Measurements from ENCODE around the gene CEP72.

The CEP72 gene

GRCh38 chr5:643811-644271, 31.7 kb downstream of the CEP72 start:
- DNase-seq: no peak
- in situ Hi-C loops (cut with HindIII; ENCODE audit: low pct_ligation_motif_present, low pct_unique_long_range_greater_than_20kb, low sequenced_read_pairs): no loop called here

DNA sequence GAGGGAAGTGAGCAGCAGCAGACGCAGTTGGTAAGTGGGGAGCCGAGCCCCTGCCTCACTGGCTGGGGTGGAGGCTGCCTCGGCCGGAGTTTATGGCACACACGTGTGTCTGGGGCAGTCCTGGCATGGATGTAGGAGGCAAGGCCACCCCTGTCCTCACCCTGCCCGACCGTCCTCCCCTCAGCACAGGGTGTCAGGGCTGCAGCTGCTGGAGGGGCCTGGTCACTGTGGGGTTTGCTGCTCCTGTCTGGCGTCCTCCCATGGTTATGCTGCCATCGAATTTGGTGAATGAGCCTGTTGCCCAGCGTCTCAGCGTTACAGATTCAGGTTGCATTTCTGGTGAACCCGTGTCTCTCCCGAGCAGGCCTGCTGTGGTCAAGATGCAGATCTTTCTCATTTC, 32.4 kb downstream of the CEP72 start:
- in situ Hi-C loops (cut with HindIII; ENCODE audit: low pct_ligation_motif_present, low pct_unique_long_range_greater_than_20kb, low sequenced_read_pairs): no loop called here
- no peak for DNase-seq

DNA sequence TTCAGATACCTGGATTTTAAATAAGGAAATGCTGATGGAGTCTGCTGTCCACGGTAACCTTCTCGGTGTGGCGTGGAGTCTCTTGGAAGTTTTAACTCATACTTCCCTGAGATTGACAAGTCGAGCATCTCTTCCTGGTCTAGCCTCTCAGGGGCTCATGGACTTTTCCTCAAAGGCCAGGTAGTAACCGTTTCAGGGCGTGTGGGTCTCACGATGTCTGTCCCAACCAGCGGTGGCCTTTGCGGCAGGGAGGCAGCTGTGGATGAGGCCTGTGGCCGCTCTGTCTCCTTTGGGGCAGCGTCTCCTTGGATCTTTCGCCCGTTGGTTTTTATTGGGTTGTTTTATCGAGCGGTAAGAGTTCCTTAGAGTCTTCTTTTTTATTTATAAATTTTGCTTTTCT, 32.8 kb downstream of the CEP72 start:
- in situ Hi-C loops (cut with HindIII; ENCODE audit: low pct_ligation_motif_present, low pct_unique_long_range_greater_than_20kb, low sequenced_read_pairs): no loop called here

DNA sequence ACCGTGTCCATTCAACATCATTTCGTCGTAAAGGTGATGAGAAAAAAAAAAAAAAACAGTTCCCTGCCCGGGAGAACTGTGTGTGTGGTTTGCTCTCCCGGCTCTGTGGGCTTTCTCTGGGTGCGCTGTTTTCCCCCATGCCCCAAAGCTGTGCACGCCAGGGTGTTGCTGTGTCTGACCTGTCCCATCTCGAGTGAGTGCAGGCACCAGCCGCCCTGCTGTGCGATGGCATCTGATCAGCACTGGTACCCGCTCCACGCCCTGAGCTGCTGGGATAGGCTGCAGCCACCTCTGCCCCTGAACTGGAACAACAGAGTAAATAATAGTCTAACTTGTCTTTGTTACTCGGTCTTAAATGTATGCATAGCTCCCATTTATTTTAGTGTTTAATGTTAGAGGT, 33.3 kb downstream of the CEP72 start:
- DNase-seq: no peak
- in situ Hi-C loops (cut with HindIII; ENCODE audit: low pct_ligation_motif_present, low pct_unique_long_range_greater_than_20kb, low sequenced_read_pairs): no loop called here

More for the DNA sequence above, 32.8 kb downstream of the CEP72 start:
- DNase-seq: no peak

GRCh38 chr5:646396-647201, 34.5 kb downstream of the CEP72 start:
- in situ Hi-C loops (cut with HindIII; ENCODE audit: low pct_ligation_motif_present, low pct_unique_long_range_greater_than_20kb, low sequenced_read_pairs): no loop called here
- no peak for DNase-seq

- DNase-seq: no peak
- in situ Hi-C loops (cut with HindIII; ENCODE audit: low pct_ligation_motif_present, low pct_unique_long_range_greater_than_20kb, low sequenced_read_pairs): no loop called here
Observed at GRCh38 chr5:647311-647710, 35.2 kb downstream of the CEP72 start.

GRCh38 chr5:647727-648126, 35.6 kb downstream of the CEP72 start:
- in situ Hi-C loops (cut with HindIII; ENCODE audit: low pct_ligation_motif_present, low pct_unique_long_range_greater_than_20kb, low sequenced_read_pairs): no loop called here
- DNase-seq: no peak

- in situ Hi-C loops (cut with HindIII; ENCODE audit: low pct_ligation_motif_present, low pct_unique_long_range_greater_than_20kb, low sequenced_read_pairs): no loop called here
- DNase-seq: no peak
Observed at GRCh38 chr5:651296-652022, 39.3 kb downstream of the CEP72 start.

- in situ Hi-C loops (cut with HindIII; ENCODE audit: low pct_ligation_motif_present, low pct_unique_long_range_greater_than_20kb, low sequenced_read_pairs): no loop called here
- DNase-seq: no peak
Observed at GRCh38 chr5:652023-652515, 39.9 kb downstream of the CEP72 start.

DNA sequence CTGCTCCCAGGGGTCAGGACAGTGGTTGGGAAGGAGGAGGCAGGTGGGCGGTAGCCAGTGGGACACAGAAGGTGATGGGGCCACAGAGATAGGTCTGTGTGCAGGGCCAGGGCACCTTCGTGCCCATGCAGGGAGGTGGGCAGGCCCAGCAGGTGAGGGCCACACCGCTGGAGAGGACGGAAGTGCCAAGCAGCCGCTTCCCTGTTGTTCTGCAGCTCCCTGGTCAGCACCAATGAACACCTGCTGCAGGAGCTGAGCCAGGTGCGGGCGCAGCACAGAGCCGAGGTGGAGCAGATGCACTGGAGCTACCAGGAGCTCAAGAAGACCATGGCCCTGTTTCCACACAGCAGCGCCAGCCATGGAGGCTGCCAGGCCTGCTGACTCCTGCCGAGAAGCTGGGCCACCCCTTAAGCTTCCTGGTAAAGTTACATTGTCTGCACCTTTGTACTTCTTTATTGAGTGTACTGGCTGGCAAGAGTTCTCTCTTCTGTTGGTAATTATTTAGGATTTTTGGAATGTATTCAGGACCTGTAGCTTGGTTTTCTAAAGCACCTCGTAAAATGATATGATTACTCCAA, 40.7 kb downstream of the CEP72 start:
- DNase-seq: no peak
- in situ Hi-C loops (cut with HindIII; ENCODE audit: low pct_ligation_motif_present, low pct_unique_long_range_greater_than_20kb, low sequenced_read_pairs): no loop called here

GRCh38 chr5:654071-654778, 42.1 kb downstream of the CEP72 start:
- no peak for DNase-seq
- in situ Hi-C loops (cut with HindIII; ENCODE audit: low pct_ligation_motif_present, low pct_unique_long_range_greater_than_20kb, low sequenced_read_pairs): no loop called here

DNA sequence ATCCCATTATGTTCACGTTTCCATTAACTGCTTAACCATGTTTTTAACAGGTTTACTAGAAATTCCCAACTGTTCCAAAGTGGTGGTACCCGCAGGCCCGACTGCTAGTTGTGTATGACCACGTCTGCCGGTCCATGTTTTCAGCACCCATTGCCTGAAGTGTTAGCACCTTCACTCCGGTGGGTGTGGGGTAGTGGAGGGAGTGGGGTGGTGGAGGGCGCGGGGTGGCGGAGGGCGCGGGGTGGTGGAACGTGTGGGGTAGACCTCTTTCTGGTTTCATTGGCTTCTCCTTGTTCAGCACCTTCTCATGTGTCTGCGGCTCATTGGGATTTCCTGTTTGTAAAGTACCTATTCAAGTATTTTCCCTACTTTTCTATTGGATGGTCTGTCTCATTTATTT, 43.3 kb downstream of the CEP72 start:
- no peak for DNase-seq
- in situ Hi-C loops (cut with HindIII; ENCODE audit: low pct_ligation_motif_present, low pct_unique_long_range_greater_than_20kb, low sequenced_read_pairs): no loop called here

- peak; percentile 83 for DNase-seq
- in situ Hi-C loops (cut with HindIII; ENCODE audit: low pct_ligation_motif_present, low pct_unique_long_range_greater_than_20kb, low sequenced_read_pairs): no loop called here
Observed at GRCh38 chr5:657570-657969, 45.4 kb downstream of the CEP72 start.

DNA sequence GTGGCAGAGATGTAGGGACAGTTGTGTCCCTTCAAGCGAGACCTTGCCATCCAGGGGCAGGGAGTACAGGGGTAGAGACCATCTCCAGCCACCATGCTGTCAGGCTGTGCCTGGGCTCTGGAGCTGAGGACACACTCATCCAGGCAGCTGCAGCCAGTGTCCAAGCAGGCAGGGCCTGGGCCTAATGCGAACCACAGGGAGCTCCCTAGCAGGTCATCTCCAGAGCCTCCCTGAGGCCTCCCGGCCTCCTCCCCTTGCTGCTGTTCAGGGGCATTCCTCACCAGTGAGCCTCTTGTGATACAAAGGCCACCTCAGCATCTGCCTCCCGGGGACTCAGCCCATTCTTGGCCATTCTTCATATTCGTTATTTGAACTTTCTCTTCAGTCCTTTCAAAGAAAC, 46.0 kb downstream of the CEP72 start:
- in situ Hi-C loops (cut with HindIII; ENCODE audit: low pct_ligation_motif_present, low pct_unique_long_range_greater_than_20kb, low sequenced_read_pairs): no loop called here
- DNase-seq: peak; percentile 25

- no peak for DNase-seq
Observed at GRCh38 chr5:659496-660263, 47.5 kb downstream of the CEP72 start.

DNA sequence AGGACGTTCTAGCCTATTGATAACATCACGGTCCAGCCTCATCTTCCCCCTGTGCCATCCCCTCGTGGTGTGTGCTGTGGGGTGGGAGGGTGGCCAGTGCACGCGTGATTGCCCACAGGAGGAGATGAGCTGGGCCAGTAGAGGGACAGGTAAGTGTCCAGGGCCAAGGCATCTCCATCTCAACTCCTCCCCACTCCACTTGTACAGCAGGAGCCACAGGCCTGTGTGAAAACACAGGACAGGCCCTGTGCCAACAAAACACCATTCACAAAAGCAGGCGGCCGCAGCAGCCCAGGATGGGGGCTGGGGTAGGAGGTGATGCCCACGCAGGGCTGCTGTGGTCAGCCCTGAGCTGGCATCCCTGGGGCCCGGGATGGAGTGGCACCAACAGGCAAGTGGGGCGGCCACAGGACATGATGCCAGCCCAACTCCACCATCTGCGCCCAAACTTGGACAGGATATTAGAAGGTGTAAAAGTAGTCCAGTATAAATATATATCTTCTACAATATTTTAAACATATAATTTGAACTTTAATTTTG, 48.4 kb downstream of the CEP72 start:
- in situ Hi-C loops (cut with HindIII; ENCODE audit: low pct_ligation_motif_present, low pct_unique_long_range_greater_than_20kb, low sequenced_read_pairs): no loop called here
- no peak for DNase-seq

More at GRCh38 chr5:659496-660263, 47.5 kb downstream of the CEP72 start:
- in situ Hi-C loops (cut with HindIII; ENCODE audit: low pct_ligation_motif_present, low pct_unique_long_range_greater_than_20kb, low sequenced_read_pairs): no loop called here

DNA sequence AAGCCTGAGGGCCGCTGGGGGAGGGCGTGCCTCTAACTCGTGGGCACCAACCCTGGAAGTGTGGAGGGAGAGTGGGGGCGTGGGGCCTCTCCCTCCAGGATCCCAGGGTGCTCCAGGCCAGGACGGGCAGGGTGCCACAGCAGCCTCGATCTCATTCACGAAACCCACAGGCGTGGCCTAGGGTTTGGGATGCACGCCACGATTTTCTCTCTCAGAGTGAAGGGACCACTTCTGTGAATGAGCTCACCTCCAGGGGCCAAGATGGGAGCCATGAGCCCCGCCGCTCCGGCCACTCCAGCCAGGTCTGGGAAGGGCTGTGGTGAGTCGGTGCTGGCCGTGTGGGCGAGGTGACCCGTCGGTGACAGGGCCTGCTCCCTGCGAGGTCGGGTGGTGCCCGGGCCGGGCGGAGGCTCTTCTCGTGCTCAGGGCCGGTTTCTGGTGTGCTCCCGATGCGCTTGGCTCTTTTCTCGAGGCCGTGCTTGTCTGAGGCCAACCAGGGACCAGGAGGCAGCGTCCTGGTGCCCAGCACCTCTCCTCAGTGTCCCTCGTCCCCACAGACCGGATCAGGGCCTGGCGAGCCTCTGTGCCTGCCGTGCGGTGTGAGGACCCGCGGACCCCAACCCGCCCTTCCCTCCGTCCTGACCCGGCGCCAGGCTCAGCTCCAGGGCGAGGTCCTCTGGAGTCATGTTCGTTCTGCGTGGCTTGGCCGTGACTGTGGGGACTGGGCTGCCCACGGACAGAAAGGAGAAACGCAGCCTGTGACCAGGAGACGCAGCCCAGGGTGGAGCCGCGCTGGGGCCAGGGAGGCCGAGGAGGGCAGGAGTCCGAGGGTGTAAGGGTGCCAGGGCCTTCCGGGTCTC, 50.0 kb downstream of the CEP72 start:
- DNase-seq: no peak
- in situ Hi-C loops (cut with HindIII; ENCODE audit: low pct_ligation_motif_present, low pct_unique_long_range_greater_than_20kb, low sequenced_read_pairs): no loop called here
